K562 (cell line): ENCODE measurements around the gene CNTRL. TPM values are rescaled to one million over a fixed set of nuclear protein-coding genes. Genes with fewer than 3 reads are reported as not detected.

Experiments used
- ATAC-seq: fragments of 200-7000 bp; cut with Tn5 transposase; 3 replicates; pipeline ENCODE4 v1.9.1; 2020; ENCODE audit warnings: moderate library complexity
- BruUV-seq: library from RNA; stranded (reverse); fragments of 400-500 nt; replicated peaks from 2 replicates; lab custom pipeline; 2021; lab: Mats Ljungman, UMichigan
- CTCF ChIA-PET: fragments of 300-600 bp; formaldehyde crosslinking; extraction: SDS; loops from one replicate; lab custom pipeline; 2021; ENCODE audit warnings: low intra/inter-chr PET ratio; lab: Yijun Ruan, JAX
- POLR2A ChIA-PET: fragments of 300-600, 350-650 bp; sonication (Branson Sonifier 250); formaldehyde crosslinking; extraction: SDS; loops from one replicate; lab custom pipeline; 2021; ENCODE audit warnings: antibody characterized with exemption, inconsistent platforms; lab: Yijun Ruan, JAX
- DNase-seq, 4 experiments: peaks; one replicate each; pipeline versions ENCODE4 v3.0.0 to v3.0.0-alpha.2; 2011 to 2018; ENCODE audit warnings: low spot score in 3 of 4, mixed read lengths in 3 of 4; ENCODE audit errors: extremely low read depth in 1 of 4
- FAIRE-seq: peaks from 2 replicates; lab custom pipeline; 2011; peaks lifted over from hg19 to GRCh38; lab: Jason Lieb, UNC
- H2AFZ ChIP-seq: 2 replicates; pipeline ENCODE4 v1.6.0; 2011; ENCODE audit warnings: low read depth, low read length, control low read depth, inconsistent platforms
- H3K27ac ChIP-seq: fragments of 200-600 bp; 3 replicates; pipeline ENCODE4 v1.8.0; 2011; ENCODE audit warnings: low read depth, mild to moderate bottlenecking, control low read depth, inconsistent platforms, low read length, moderate library complexity, mixed read lengths; ENCODE audit errors: extremely low read depth
- H3K27me3 ChIP-seq, 2 experiments: fragments of 300-600 bp in 1 of 2; 2 replicates in 1 of 2; 3 replicates in 1 of 2; pipeline versions ENCODE4 v1.6.0 to v1.8.0; 2011; ENCODE audit warnings: inconsistent platforms in 2 of 2, low read length in 2 of 2, mild to moderate bottlenecking in 1 of 2, mixed read lengths in 1 of 2, moderate library complexity in 1 of 2; ENCODE audit not compliant: control insufficient read depth in 2 of 2, insufficient read depth in 2 of 2
- H3K36me3 ChIP-seq: fragments of 300-600 bp; 3 replicates; pipeline ENCODE4 v1.8.0; 2011; ENCODE audit warnings: mild to moderate bottlenecking, low read length, inconsistent platforms; ENCODE audit not compliant: control insufficient read depth, insufficient read depth
- H3K4me1 ChIP-seq, 2 experiments: fragments of 200-600 bp in 1 of 2; replicated peaks in 1 of 2; 2 replicates in 1 of 2; 3 replicates in 1 of 2; pipeline versions ENCODE4 v1.5.1 to v1.8.0; 2011; ENCODE audit warnings: inconsistent platforms in 2 of 2, low read length in 2 of 2, mild to moderate bottlenecking in 1 of 2, mixed read lengths in 1 of 2, moderate library complexity in 1 of 2; ENCODE audit not compliant: control insufficient read depth in 2 of 2, insufficient read depth in 2 of 2
- H3K4me2 ChIP-seq: 2 replicates; pipeline ENCODE4 v1.6.1; 2011; ENCODE audit warnings: low read length, control low read depth, inconsistent platforms, mixed read lengths; ENCODE audit not compliant: insufficient read depth
- H3K4me3 ChIP-seq: fragments of 200-600 bp; sonication (generic), shearing (Covaris generic); 2 replicates; pipeline ENCODE4 v1.5.1; 2016; ENCODE audit warnings: control low read depth, inconsistent platforms
- H3K79me2 ChIP-seq: fragments of 200-600 bp; 3 replicates; pipeline ENCODE4 v1.8.0; 2011; ENCODE audit warnings: low read length, inconsistent platforms; ENCODE audit not compliant: control insufficient read depth, insufficient read depth
- H3K9ac ChIP-seq, 2 experiments: 2 replicates each; pipeline versions ENCODE4 v1.6.0 to v1.6.1; 2011; ENCODE audit warnings: low read depth in 2 of 2, low read length in 2 of 2, control low read depth in 1 of 2, inconsistent platforms in 1 of 2, mild to moderate bottlenecking in 1 of 2, mixed read lengths in 1 of 2; ENCODE audit not compliant: insufficient read depth in 1 of 2
- H3K9me1 ChIP-seq: one replicate; pipeline ENCODE4 v1.6.0; 2011; ENCODE audit warnings: inconsistent platforms, mild to moderate bottlenecking, low read length, moderate library complexity; ENCODE audit not compliant: control insufficient read depth, insufficient read depth
- H3K9me3 ChIP-seq: replicated peaks from 2 replicates; pipeline ENCODE4 v1.5.1; 2011; ENCODE audit warnings: low read depth, low read length, inconsistent platforms; ENCODE audit not compliant: control insufficient read depth, insufficient read depth
- H4K20me1 ChIP-seq: replicated peaks from 2 replicates; pipeline ENCODE4 v1.6.1; 2011; ENCODE audit warnings: low read length, inconsistent platforms, mixed read lengths; ENCODE audit not compliant: control insufficient read depth, insufficient read depth
- HNRNPH1 ChIP-seq: fragments of 200-400 bp; formaldehyde crosslinking; optimal IDR thresholded peaks from 2 replicates; pipeline ENCODE3; 2017; ENCODE audit warnings: low read depth, mild to moderate bottlenecking, low read length, moderate library complexity
- WGBS: fragments of 100-300 bp; shearing (Covaris generic); methylation state at CpG from one replicate; pipeline ENCODE4 v1.1.6; 2016; ENCODE audit warnings: low coverage, mixed read lengths; ENCODE audit not compliant: insufficient coverage; ENCODE audit errors: missing lambda C conversion rate; 5-methylcytosine and 5-hydroxymethylcytosine counted together
- in situ Hi-C: fragments of 300-500 bp; cut with MboI; formaldehyde crosslinking; loops from 4 replicates; pipeline ENCODE4 v1.15.0; 2018; ENCODE audit warnings: inconsistent platforms, mixed read lengths
- intact Hi-C: fragments of 100-400 bp; cut with micrococcal nuclease; formaldehyde crosslinking; loops from 2 replicates; pipeline ENCODE4 v1.14.2; 2022
- polyA plus RNA-seq, 8 experiments: library from polyadenylated mRNA; depleted of rRNA in 4 of 8; stranded (reverse) in 5 of 8; unstranded in 3 of 8; fragments of >200 nt; fragmentation: Nextera tagmentation in 2 of 8; fragmentation: Illumina TruSeq in 1 of 8; extraction: Ambion mirVana in 2 of 8; extraction: Trizol in 1 of 8; gene quantifications; 2 replicates each; pipeline versions ENCODE4 v1.2.1 to v1.2.3, GENCODE V29; 2011 to 2014; ENCODE audit warnings: inconsistent platforms in 1 of 8, missing spikeins in 1 of 8
- total RNA-seq, 7 experiments: library from RNA; depleted of rRNA in 6 of 7; stranded (reverse); fragments of >200 nt in 6 of 7; fragmentation: Illumina TruSeq in 2 of 7; extraction: Trizol in 2 of 7; gene quantifications; 2 replicates each; pipeline versions ENCODE4 v1.2.1 to v1.2.3, GENCODE V29; 2011 to 2021; ENCODE audit warnings: low replicate concordance in 1 of 7
- TF ChIP-seq, protein P1 (sequence below): fragments of 450-650 bp; IDR thresholded peaks from 2 replicates; pipeline ENCODE4 v1.7.1; 2018; ENCODE audit warnings: mild to moderate bottlenecking, low read depth; ENCODE audit not compliant: partially characterized antibody

The CNTRL gene
- total and polyA plus RNA-seq, 9 of the 15 experiments (the other 6 are each of a cell fraction or from before 2014, with no cell fraction given): 9.2 to 28.9 (median 20.5) TPM

GRCh38 chr9:121057821-121058220, 16.9 kb upstream of the CNTRL start:
- no peaks in the 10 kb centered on the region; a peak in 1 of 5 replicates for H3K4me1 ChIP-seq
- no TSS peak for BruUV-seq
- no peaks in the 10 kb centered on the region for H3K79me2 ChIP-seq
- H3K4me3 ChIP-seq: no peak overlapping the region
- H3K27me3 ChIP-seq: no peaks in the 10 kb centered on the region
- in situ Hi-C loops (no loop called here), intact Hi-C loops (no loop called here)
- H4K20me1 ChIP-seq: no peaks in the 10 kb centered on the region
- no peak for ATAC-seq
- CTCF ChIA-PET: no interaction called here
- no peak overlapping the region for H3K4me2 ChIP-seq
- no peak overlapping the region for H3K27ac ChIP-seq
- no peaks in the 10 kb centered on the region for H3K9me1 ChIP-seq
- H2AFZ ChIP-seq: no peak overlapping the region; the same call in 1 of the 2 replicates
- 4% methylated on average over 5 of the region's 5 CpGs for WGBS
- FAIRE-seq: no peak
- DNase-seq: no peak
- TF ChIP-seq HNRNPH1: no peak
- no peaks in the 10 kb centered on the region for H3K9me3 ChIP-seq
- H3K9ac ChIP-seq: no peak overlapping the region
- no peaks in the 10 kb centered on the region for H3K36me3 ChIP-seq
- POLR2A ChIA-PET: no interaction called here

DNA sequence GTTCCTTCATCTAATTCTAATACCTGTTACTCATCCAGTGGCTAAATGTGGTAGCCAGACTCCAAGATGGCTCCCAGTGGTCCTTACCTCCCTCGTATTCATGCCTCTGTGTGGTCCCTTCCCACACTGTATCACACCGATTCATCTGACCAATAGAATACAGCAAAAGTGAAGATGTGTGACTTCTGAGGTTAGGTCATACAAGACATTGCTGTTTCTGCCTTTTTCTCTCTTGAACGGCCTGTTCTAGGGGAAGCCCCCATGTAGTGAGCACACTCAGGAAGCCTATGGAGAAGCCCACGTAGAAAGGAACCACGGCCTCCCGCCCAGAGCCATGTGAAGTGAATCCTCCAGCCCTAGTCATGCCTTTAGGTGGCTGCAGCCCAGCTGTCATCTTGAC, 15.2 kb upstream of the CNTRL start:
- H3K27me3 ChIP-seq: no peaks in the 10 kb centered on the region
- no peaks in the 10 kb centered on the region for H3K36me3 ChIP-seq
- FAIRE-seq (no peak), ATAC-seq (no peak), DNase-seq (no peak)
- H2AFZ ChIP-seq: no peak overlapping the region
- WGBS: 65% methylated on average over 6 of the region's 6 CpGs
- ChIA-PET CTCF (interaction anchor here (1.0 to 1.5 kb wide), 3 partner anchors 72 to 317 kb away, joined by 3 to 7 read pairs (median 3); no protein-coding TSS in a partner anchor), POLR2A (interaction anchor here (1.0 to 2.0 kb wide), 2 partner anchors 10 to 78 kb away, joined by 4 read pairs; partner anchors contain the start of gene C5)
- no peaks in the 10 kb centered on the region for H3K9me1 ChIP-seq
- no peaks in the 10 kb centered on the region; a peak in 1 of 5 replicates for H3K4me1 ChIP-seq
- no peak overlapping the region for H3K4me3 ChIP-seq
- no peaks in the 10 kb centered on the region for H3K9me3 ChIP-seq
- H3K27ac ChIP-seq: no peak overlapping the region
- no peaks in the 10 kb centered on the region for H3K79me2 ChIP-seq
- intact Hi-C loops: no loop called here
- H3K4me2 ChIP-seq: no peak overlapping the region
- no peaks in the 10 kb centered on the region for H4K20me1 ChIP-seq
- in situ Hi-C loops: no loop called here
- BruUV-seq: no TSS peak
- TF ChIP-seq, protein P1, sequence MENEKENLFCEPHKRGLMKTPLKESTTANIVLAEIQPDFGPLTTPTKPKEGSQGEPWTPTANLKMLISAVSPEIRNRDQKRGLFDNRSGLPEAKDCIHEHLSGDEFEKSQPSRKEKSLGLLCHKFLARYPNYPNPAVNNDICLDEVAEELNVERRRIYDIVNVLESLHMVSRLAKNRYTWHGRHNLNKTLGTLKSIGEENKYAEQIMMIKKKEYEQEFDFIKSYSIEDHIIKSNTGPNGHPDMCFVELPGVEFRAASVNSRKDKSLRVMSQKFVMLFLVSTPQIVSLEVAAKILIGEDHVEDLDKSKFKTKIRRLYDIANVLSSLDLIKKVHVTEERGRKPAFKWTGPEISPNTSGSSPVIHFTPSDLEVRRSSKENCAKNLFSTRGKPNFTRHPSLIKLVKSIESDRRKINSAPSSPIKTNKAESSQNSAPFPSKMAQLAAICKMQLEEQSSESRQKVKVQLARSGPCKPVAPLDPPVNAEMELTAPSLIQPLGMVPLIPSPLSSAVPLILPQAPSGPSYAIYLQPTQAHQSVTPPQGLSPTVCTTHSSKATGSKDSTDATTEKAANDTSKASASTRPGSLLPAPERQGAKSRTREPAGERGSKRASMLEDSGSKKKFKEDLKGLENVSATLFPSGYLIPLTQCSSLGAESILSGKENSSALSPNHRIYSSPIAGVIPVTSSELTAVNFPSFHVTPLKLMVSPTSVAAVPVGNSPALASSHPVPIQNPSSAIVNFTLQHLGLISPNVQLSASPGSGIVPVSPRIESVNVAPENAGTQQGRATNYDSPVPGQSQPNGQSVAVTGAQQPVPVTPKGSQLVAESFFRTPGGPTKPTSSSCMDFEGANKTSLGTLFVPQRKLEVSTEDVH: no peak
- no peak overlapping the region for H3K9ac ChIP-seq
